Activated naive CD4-positive, alpha-beta T cell treated with anti-CD3 and anti-CD28 coated beads for 36 hours (primary cell): ENCODE results near the gene TRIM7. TPM values are rescaled to one million over a fixed set of nuclear protein-coding genes. Genes with fewer than 3 reads are reported as not detected.

Experiments used
- CTCF ChIA-PET: fragments of 350-600 bp; sonication (Branson Sonifier 250); formaldehyde crosslinking; loops from one replicate; lab custom pipeline; 2021; ENCODE audit warnings: antibody characterized with exemption; lab: Charles Lee
- DNase-seq: peaks from one replicate; pipeline ENCODE4 v3.0.0-alpha.2; 2020
- H3K27ac Mint-ChIP-seq: one replicate; pipeline ENCODE4 v1.8.0; 2021; ENCODE audit warnings: mild to moderate bottlenecking, mixed read lengths
- H3K27me3 Mint-ChIP-seq: one replicate; pipeline ENCODE4 v1.8.0; 2021; ENCODE audit warnings: low read depth, mixed read lengths
- H3K36me3 Mint-ChIP-seq: one replicate; pipeline ENCODE4 v1.8.0; 2021; ENCODE audit warnings: low read depth, mixed read lengths
- H3K4me1 Mint-ChIP-seq: one replicate; pipeline ENCODE4 v1.8.0; 2021; ENCODE audit warnings: low read depth, mixed read lengths
- H3K4me3 Mint-ChIP-seq: one replicate; pipeline ENCODE4 v1.8.0; 2021; ENCODE audit warnings: mild to moderate bottlenecking, moderate library complexity, mixed read lengths
- H3K9me3 Mint-ChIP-seq: one replicate; pipeline ENCODE4 v1.8.0; 2021; ENCODE audit warnings: mixed read lengths
- intact Hi-C: fragments of 100-400 bp; cut with micrococcal nuclease; formaldehyde crosslinking; loops from one replicate; pipeline ENCODE4 v1.15.1; 2023
- total RNA-seq, 2 experiments: library from RNA; stranded (reverse); gene quantifications; one replicate each; pipeline ENCODE4 v1.2.3, GENCODE V29; 2021

TRIM7 gene
- total RNA-seq, 2 experiments from 2014 or later: 1.6 to 1.8 TPM

- intact Hi-C loops: no loop called here
- Mint-ChIP-seq H3K9me3 (no peaks in the 10 kb centered on the region), H3K36me3 (peaks cover 73% of the 10 kb centered on the region), H3K4me1 (peaks cover 44% of the 10 kb centered on the region), H3K27me3 (no peaks in the 10 kb centered on the region), H3K4me3 (peak overlapping the region; percentile 34), H3K27ac (peak overlapping the region; percentile 59)
- no peak for DNase-seq
- CTCF ChIA-PET: no interaction called here
These were observed 32.9 kb upstream of the TRIM7 start for GRCh38 chr5:181237729-181238385.

DNA sequence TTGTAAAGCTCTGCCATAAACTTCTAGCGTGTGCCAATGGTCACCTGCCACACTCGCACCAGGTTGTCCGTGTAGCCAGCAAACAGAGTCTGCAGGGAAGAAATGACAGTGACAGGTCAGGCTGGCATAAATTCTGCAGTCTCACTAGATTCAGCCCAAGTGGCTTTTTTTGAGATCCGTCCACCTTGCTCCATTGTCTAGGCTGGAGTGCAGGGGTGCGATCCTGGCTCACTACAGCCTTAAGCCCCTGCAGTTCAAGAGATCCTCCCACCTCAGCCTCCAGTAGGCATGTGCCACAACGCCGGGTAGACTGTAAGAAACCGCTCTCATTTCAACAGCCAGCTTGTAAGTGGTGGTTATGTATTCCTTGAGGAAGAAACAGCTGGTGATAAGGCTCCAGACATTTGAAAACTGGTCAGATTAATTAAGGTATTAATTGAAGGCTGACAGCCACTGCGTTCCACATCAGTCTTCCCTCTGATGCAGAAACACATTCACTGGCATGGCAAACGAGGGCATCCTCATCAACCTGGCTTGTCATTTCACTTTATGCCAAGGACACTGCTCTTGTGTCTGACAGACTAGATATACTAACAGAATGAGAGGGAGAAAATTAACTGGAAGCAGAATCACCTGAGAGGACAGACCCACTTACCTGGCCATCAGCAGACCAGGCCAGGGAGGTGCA lies 32.1 kb upstream of the TRIM7 start:
- Mint-ChIP-seq H3K4me3 (no peak overlapping the region), H3K27ac (peak overlapping the region; percentile 33), H3K36me3 (peaks cover 67% of the 10 kb centered on the region), H3K4me1 (peaks cover 44% of the 10 kb centered on the region), H3K27me3 (no peaks in the 10 kb centered on the region), H3K9me3 (no peaks in the 10 kb centered on the region)
- intact Hi-C loops: no loop called here
- DNase-seq: no peak
- CTCF ChIA-PET: interaction anchor here (1.0 kb wide), 1 partner anchor 10 kb away, joined by 6 read pairs; no protein-coding TSS in a partner anchor

GRCh38 chr5:181236471-181236870 lies 31.5 kb upstream of the TRIM7 start:
- peaks cover 65% of the 10 kb centered on the region for H3K36me3 Mint-ChIP-seq
- intact Hi-C loops: no loop called here
- H3K27ac Mint-ChIP-seq: peak overlapping the region; percentile 26
- no peaks in the 10 kb centered on the region for H3K9me3 Mint-ChIP-seq
- H3K27me3 Mint-ChIP-seq: no peaks in the 10 kb centered on the region
- no peak for DNase-seq
- no peak overlapping the region for H3K4me3 Mint-ChIP-seq
- H3K4me1 Mint-ChIP-seq: peaks cover 38% of the 10 kb centered on the region
- CTCF ChIA-PET: interaction anchor here (1.0 kb wide), 1 partner anchor 9 kb away, joined by 6 read pairs; no protein-coding TSS in a partner anchor

- CTCF ChIA-PET: interaction anchor here (1.0 to 1.8 kb wide), 2 partner anchors 8 to 10 kb away, joined by 5 to 6 read pairs; no protein-coding TSS in a partner anchor
- Mint-ChIP-seq H3K36me3 (peaks cover 60% of the 10 kb centered on the region), H3K4me1 (peaks cover 33% of the 10 kb centered on the region), H3K27ac (peak overlapping the region; percentile 70), H3K9me3 (no peaks in the 10 kb centered on the region), H3K4me3 (no peak overlapping the region), H3K27me3 (no peaks in the 10 kb centered on the region)
- intact Hi-C loops: no loop called here
- DNase-seq: no peak
These were observed 30.8 kb upstream of the TRIM7 start for GRCh38 chr5:181235689-181236366.

DNA sequence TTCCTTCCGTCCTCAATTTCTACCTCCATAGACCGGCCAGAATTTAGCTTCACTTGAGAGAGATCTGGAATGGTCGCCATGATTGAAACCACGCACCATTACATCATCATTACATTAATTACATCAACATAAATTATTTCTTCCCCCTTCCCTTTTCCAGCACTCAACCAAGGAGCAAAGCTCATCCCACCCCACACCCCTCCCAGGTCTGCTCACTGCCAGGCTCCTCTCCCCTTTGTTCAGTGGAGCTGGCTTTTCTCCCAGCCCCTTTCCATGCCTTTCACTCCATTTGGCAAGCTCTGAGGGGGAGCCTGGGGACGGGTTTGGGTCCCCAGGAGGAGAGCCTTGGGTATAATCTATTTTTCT lies 30.3 kb upstream of the TRIM7 start:
- Mint-ChIP-seq H3K9me3 (no peaks in the 10 kb centered on the region), H3K27me3 (no peaks in the 10 kb centered on the region), H3K36me3 (peaks cover 56% of the 10 kb centered on the region), H3K4me1 (peaks cover 33% of the 10 kb centered on the region), H3K4me3 (no peak overlapping the region), H3K27ac (peak overlapping the region; percentile 70)
- CTCF ChIA-PET: interaction anchor here (1.8 kb wide), 1 partner anchor 9 kb away, joined by 5 read pairs; no protein-coding TSS in a partner anchor
- no peak for DNase-seq
- intact Hi-C loops: no loop called here

DNA sequence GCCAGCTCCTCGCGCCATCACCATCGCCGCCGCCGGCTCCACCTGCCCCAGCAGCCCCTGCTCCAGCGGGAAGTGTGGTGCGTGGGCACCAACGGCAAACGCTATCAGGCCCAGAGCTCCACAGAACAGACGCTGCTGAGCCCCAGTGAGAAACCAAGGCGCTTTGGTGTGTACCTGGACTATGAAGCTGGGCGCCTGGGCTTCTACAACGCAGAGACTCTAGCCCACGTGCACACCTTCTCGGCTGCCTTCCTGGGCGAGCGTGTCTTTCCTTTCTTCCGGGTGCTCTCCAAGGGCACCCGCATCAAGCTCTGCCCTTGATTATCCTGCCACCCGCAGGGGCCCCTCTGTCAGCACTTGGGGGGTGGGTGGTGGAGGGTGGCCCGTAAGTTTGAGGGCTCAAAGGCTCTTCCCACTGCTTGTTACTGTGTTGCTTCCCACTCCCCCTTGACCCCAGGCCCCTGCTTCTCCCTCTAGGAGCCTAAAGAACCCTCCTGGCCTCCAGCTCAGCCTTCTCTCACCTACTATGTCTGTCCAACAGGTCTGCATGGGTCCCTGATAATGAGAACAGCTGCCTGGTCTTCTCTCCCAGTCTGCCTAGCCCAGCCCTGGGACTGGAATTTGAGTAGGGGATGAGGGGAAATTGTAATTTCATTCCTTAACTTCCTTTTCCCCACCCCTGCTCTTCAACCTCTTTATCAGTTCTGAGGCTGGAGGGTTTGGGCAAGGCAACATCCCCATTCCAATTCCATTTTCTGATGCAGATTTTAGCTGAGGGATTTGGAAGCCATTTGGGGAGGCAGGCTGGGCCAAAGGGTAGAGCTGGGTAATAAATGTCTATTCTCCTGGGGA lies 29.7 kb upstream of the TRIM7 start:
- no peak for DNase-seq
- peak overlapping the region; percentile 70 for H3K27ac Mint-ChIP-seq
- H3K4me1 Mint-ChIP-seq: peaks cover 33% of the 10 kb centered on the region
- no peaks in the 10 kb centered on the region for H3K27me3 Mint-ChIP-seq
- H3K4me3 Mint-ChIP-seq: no peak overlapping the region
- H3K36me3 Mint-ChIP-seq: peaks cover 51% of the 10 kb centered on the region
- CTCF ChIA-PET: interaction anchor here (1.8 kb wide), 1 partner anchor 9 kb away, joined by 5 read pairs; no protein-coding TSS in a partner anchor
- intact Hi-C loops: no loop called here
- no peaks in the 10 kb centered on the region for H3K9me3 Mint-ChIP-seq

DNA sequence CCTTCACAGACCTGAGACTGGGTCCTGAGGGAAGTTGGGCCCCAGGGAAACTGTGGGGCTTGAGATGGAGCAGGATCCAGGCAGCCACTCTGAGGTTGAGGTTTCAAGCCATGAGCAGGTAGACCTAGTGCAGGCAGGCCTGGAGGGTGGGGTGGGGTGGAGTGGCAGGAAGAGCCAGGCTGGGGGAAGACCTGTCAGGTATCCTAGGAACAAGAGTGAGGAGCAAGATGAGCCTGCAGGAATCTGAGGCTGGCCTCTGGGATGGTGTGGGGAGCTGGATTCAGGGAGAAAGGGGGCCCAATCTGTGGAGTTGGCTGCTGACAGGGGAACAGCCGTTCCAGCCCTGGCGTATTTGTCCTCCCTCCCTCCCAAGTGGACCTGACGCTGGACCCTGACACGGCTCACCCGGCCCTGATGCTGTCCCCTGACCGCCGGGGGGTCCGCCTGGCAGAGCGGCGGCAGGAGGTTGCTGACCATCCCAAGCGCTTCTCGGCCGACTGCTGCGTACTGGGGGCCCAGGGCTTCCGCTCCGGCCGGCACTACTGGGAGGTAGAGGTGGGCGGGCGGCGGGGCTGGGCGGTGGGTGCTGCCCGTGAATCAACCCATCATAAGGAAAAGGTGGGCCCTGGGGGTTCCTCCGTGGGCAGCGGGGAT lies 28.9 kb upstream of the TRIM7 start:
- peaks cover 51% of the 10 kb centered on the region for H3K36me3 Mint-ChIP-seq
- no peaks in the 10 kb centered on the region for H3K9me3 Mint-ChIP-seq
- no peak overlapping the region for H3K4me3 Mint-ChIP-seq
- no peak overlapping the region for H3K27ac Mint-ChIP-seq
- intact Hi-C loops: no loop called here
- H3K27me3 Mint-ChIP-seq: no peaks in the 10 kb centered on the region
- CTCF ChIA-PET: no interaction called here
- DNase-seq: no peak
- H3K4me1 Mint-ChIP-seq: peaks cover 32% of the 10 kb centered on the region

DNA sequence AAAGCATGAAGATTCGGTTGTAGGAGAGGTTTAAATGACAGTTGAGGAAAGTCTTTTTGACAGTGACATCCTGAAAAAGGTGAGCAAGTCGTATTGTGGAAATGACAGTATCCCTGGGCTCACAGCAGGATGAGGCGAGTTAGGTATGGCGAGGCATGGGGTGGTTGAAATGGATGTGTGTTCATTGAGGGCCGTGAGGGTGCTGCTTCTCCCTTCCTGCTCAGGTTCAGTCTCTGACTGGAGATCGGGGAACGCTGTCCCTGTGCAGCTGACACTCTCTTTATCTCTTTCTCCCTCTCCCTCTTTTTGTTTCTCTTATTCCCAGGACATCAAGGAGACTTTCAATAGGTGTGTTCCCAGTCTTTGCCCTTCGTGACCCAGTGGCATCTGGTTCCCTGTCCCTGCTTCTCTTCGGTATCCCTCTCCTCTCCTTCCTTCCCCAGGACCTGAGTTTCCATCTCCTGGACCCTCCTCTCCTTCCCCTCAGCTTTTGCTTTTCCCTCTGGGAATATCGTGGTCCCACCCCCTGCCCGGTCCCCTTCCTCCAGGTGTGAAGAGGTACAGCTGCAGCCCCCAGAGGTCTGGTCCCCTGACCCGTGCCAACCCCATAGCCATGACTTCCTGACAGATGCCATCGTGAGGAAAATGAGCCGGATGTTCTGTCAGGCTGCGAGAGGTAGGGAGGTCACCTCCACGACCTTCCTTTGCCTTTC lies 28.2 kb upstream of the TRIM7 start:
- Mint-ChIP-seq H3K36me3 (peaks cover 44% of the 10 kb centered on the region), H3K4me3 (no peak overlapping the region), H3K9me3 (no peaks in the 10 kb centered on the region), H3K27ac (peak overlapping the region; percentile 19), H3K4me1 (peaks cover 27% of the 10 kb centered on the region), H3K27me3 (no peaks in the 10 kb centered on the region)
- no peak for DNase-seq
- CTCF ChIA-PET: interaction anchor here (0.7 kb wide), 1 partner anchor 10 kb away, joined by 3 read pairs; the partner anchor contains the start of gene TRIM41
- intact Hi-C loops: no loop called here

DNA sequence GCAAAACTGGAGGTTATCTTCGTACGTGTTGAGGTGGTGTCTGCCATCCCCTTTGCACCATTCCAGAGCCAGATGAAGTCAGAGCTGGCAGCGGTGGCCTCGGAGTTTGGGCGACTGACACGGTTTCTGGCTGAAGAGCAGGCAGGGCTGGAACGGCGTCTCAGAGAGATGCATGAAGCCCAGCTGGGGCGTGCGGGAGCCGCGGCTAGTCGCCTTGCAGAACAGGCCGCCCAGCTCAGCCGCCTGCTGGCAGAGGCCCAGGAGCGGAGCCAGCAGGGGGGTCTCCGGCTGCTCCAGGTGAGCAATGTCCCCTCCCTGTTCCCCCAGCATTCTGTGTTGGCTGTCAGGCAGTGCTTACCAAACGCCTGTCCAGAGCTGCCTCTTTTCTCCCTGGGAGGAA lies 27.6 kb upstream of the TRIM7 start:
- peaks cover 21% of the 10 kb centered on the region for H3K4me1 Mint-ChIP-seq
- no peak overlapping the region for H3K4me3 Mint-ChIP-seq
- H3K36me3 Mint-ChIP-seq: peaks cover 38% of the 10 kb centered on the region
- DNase-seq: no peak
- no peaks in the 10 kb centered on the region for H3K9me3 Mint-ChIP-seq
- CTCF ChIA-PET: interaction anchor here (0.7 kb wide), 1 partner anchor 9 kb away, joined by 3 read pairs; the partner anchor contains the start of gene TRIM41
- H3K27ac Mint-ChIP-seq: no peak overlapping the region
- intact Hi-C loops: no loop called here
- H3K27me3 Mint-ChIP-seq: no peaks in the 10 kb centered on the region

DNA sequence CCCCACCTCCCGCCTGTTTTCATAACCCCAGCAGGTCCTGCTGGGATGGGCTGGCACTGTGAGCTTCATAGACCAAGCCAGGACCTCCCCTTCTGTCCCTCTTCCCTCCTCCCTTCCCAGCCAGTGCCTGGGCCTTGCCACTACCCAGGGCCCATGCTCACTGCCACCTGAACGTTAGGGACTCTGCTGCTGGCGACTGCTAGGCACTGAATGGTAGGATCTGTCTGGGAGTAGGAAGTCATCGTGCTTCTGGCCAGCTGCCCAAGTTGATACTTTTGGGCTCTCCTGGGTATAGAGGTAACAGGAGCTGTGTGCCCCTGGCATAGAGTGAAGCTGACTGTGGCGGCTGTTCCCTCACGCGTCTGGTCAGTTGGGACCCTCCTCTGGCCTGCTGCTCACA lies 26.4 kb upstream of the TRIM7 start:
- peaks cover 26% of the 10 kb centered on the region for H3K36me3 Mint-ChIP-seq
- no peaks in the 10 kb centered on the region for H3K9me3 Mint-ChIP-seq
- no peak overlapping the region for H3K4me3 Mint-ChIP-seq
- CTCF ChIA-PET: no interaction called here
- H3K4me1 Mint-ChIP-seq: peaks cover 21% of the 10 kb centered on the region
- intact Hi-C loops: no loop called here
- peak overlapping the region; percentile 65 for H3K27ac Mint-ChIP-seq
- no peaks in the 10 kb centered on the region for H3K27me3 Mint-ChIP-seq
- DNase-seq: no peak

- Mint-ChIP-seq H3K4me1 (peaks cover 27% of the 10 kb centered on the region), H3K27ac (peak overlapping the region; percentile 31), H3K27me3 (no peaks in the 10 kb centered on the region), H3K4me3 (no peak overlapping the region), H3K36me3 (peaks cover 22% of the 10 kb centered on the region), H3K9me3 (no peaks in the 10 kb centered on the region)
- CTCF ChIA-PET: no interaction called here
- DNase-seq: no peak
- intact Hi-C loops: no loop called here
These were observed 25.6 kb upstream of the TRIM7 start for GRCh38 chr5:181230551-181230950.
